ENCODE data around the gene SPDYE6. TPM values are rescaled to one million over a fixed set of nuclear protein-coding genes. Genes with fewer than 3 reads are reported as not detected.
A peak's percentile ranks its signal among the peaks of the same experiment; 100 is the strongest.
"Not testable (repeated sequence)": the region's sequence is repeated elsewhere in the genome, so short reads cannot be mapped to it uniquely, and the experiment has no call there.

The SPDYE6 gene
- total RNA-seq, 1 donor from 2014 or later: not detected

DNA sequence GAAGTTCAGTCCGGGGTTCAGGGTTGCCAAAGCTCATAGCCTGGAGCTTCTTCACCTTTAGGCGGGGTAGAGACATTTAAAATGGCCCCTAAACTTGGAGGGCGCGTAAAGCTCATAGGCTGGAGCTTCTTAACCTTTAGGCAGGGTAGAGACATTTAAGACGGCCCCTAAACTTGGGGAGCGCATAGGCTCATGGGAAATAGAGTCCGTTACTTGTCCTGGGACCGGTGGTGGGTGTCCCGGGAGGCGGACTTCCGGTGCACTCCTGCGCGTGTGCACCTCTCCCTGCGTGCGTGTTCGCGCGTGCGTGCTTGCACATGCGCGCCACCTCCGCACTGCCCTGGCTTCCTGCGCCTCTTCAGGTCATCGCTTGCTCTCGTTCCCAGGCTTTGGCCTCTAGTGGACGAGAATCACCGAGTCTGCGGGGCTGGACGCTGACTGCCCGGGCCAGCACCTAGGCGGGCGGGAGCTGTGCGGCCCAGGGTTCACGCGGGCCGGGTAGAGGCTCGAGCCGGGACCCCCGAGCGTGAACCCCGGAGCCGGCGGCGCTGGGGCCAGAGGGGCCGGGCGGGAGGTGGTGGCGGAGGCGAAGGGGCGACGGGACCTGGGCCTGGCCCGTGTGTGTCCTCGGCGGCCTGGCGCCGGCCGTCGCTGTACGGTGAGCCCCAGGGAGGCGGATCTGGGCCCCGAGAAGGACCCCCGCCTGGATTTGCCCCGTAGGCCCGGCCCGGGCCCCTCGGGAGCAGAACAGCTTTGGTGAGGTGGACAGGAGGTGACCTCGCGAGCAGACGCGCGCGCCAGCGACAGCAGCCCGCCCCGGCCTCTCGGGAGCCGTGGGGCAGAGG lies 7.5 kb upstream of the SPDYE6 start:
- DNase-seq: peak; percentile 98

DNA sequence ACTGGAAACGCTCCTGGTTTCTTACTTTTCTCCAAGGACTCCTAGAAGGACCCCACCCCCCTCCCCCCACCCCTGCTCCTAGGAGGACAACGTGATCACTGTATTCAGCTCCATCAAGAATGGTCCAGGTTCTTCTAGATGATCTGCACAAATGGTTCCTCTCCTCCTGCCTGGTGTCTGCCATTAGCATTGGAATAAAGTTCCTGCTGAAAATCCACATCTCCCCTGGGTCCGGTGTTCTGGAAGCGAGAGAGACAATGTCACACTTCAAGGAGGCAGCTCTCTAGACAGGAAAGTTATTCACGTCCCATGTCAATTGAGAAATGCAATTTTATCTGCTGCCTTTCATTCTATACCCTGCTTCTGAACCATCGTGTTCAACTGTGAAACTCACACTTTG lies 9.3 kb downstream of the SPDYE6 start:
- DNase-seq: not testable (repeated sequence)

DNA sequence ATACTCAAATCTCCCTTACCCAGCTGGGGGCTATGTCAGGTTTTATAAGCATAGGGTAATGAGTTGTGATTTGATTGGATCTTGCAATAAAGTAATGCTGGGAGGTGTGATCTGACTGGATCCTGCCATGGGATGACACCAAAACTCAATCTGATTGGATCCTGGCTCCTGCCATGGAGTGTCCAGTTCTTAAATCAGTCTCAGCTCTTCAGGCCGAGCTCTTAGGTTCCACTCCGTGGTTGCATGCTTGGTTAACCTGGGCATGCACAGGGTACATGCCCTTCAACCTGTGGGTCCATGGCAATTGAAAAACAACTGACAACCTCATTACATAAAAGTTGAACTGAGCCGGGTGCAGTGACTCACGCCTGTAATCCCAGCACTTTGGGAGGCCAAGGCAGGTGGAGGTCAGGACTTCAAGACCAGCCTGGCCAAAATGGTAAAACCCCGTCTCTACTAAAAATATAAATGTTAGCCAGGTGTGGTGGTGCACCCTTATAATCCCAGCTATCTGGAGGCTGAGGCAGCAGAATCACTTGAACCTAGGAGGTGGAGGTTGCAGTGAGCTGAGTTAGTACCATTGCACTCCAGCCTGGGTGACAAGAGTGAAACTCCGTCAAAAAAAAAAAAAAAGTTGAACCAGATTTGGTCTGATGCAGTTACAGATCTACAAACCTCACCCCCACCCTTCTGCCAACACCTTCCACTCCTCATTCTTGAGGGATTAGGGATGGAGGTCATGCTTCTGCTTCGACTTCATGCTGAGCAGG lies 15.5 kb downstream of the SPDYE6 start:
- DNase-seq: not testable (repeated sequence)

- DNase-seq: not testable (repeated sequence)
Measured at GRCh38 chr7:102337420-102337819, 18.8 kb downstream of the SPDYE6 start.

DNA sequence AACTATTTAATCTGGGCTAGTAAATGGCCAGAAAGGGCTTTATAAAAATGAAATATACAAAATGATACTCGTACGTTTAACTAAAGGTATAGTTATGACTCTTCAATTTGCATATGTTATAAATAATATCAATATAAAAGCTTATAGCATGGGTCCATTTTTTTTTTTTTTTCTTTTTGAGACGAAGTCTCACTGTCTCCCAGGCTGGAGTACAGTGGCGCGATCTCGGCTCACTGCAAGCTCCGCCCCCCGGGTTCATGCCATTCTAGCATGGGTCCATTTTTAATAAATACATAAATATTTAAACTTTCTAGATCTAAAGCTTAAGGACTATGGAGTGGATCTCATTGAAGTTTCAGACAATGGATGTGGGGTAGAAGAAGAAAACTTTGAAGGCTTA lies 19.2 kb downstream of the SPDYE6 start:
- not testable (repeated sequence) for DNase-seq

- DNase-seq: not testable (repeated sequence)
Measured at GRCh38 chr7:102335574-102335973, 20.7 kb downstream of the SPDYE6 start.

DNA sequence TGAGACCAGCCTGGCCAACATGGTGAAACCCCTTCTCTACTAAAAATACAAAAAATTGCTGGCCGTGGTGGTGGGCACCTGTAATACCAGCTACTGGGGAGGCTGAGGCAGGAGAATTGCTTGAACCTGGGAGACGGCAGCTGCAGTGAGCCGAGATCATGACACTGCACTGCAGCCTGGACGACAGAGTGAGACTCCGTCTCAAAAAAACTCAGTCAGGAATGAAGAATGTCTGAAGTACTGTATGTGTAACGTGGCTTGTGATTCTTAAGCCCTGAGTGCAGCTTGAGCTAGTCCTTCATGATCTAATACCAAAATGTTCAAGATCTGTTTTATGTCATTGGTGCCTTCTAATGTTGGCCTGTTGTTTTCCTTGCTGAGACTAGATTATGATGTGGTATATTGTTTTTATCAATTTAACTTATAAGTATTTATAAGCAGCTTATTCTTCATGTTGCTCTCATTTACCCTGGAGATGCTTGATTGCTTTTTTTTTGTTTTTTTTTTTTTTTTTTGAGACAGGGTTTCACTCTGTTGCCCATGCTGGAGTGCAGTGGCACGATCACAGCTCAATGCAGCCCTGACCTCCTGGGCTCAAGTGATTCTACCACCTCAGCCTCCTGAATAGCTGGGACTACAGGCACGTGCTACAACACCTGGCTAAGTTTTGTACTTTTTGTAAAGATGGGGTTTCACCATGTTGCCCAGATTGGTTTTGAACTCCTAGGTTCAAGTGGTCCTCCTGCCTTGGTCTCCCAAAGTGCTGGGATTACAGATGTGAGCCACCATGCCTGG lies 25.4 kb downstream of the SPDYE6 start:
- DNase-seq: not testable (repeated sequence)

DNA sequence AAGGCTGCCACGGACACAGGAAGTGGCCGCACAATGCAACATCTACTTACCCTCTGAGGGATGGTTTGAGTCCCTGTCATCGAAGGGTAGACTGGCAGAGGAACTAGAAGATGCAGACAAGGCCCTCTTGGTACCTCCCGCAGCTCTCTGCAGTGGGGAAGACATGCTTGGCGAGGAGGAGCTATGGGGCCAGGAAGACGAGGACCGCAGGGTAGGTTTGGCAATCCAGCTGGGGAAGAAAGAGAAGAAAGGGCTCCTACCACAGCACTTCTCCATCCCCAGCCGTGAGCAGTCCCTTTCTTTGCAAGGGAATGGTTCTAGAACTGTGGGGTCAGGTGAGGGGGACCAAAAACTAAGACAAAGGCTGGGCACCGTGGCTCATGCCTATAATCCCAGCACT lies 26.9 kb downstream of the SPDYE6 start:
- DNase-seq: not testable (repeated sequence)

DNA sequence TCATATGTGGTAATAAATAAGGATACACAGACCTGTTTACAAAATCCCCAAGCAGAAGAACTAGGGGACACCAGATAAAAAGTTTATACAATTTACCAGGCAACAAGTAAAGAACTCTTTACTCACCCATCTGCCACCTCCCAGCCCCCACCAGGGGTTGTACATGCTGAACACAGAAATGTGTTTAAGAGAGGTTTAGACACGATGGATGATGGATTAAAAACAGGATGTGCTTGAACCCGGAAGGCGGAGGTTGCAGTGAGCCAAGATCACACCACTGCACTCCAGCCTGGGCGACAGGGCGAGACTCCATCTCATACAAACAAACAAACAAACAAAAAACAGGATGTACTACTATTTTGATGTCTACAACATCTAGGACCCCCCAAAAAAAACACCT lies 27.4 kb downstream of the SPDYE6 start:
- DNase-seq: not testable (repeated sequence)

DNA sequence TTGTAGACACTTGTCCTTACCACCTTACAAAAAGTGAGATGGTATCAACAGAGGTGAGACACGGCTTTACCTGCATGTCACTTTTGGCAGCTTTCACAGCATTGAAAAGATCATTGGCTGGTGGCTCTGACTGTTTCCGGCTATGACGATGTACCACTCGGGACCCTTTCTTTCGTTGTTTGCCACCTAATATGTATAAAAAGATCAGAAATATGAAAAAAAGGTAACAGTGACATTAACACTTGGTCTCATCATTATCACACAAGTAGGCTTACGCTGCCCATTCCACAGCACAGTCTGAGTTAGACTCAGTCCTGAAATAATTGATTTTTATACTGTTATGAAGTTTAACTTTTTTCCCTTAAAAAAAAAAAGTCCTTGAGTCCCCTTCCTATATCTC lies 29.1 kb downstream of the SPDYE6 start:
- DNase-seq: not testable (repeated sequence)

- no peak for DNase-seq
Measured at GRCh38 chr7:102326157-102326889, 29.9 kb downstream of the SPDYE6 start.

GRCh38 chr7:102325106-102325505 lies 31.1 kb downstream of the SPDYE6 start:
- not testable (repeated sequence) for DNase-seq

DNA sequence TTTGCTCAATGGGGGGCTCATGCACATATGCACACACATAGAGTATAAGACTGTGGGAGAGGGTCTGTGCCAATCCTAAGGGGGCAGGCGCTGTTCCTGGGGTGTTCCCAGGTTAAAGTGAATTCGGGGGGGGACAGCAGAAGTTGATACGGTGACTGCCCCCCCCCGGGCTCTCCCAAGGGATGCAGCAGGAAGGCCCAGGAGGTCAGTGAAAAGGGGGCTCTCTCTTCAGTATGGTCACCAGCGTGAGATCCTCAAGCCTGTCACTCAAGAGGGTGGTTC lies 32.4 kb downstream of the SPDYE6 start:
- DNase-seq: no peak

GRCh38 chr7:102322202-102322715 lies 34.0 kb downstream of the SPDYE6 start:
- no peak for DNase-seq

GRCh38 chr7:102321351-102322201 lies 34.7 kb downstream of the SPDYE6 start:
- DNase-seq: peak; percentile 62

- no peak for DNase-seq
Measured at GRCh38 chr7:102320601-102321350, 35.5 kb downstream of the SPDYE6 start.

- DNase-seq: no peak
Measured at GRCh38 chr7:102320181-102320580, 36.1 kb downstream of the SPDYE6 start.

DNA sequence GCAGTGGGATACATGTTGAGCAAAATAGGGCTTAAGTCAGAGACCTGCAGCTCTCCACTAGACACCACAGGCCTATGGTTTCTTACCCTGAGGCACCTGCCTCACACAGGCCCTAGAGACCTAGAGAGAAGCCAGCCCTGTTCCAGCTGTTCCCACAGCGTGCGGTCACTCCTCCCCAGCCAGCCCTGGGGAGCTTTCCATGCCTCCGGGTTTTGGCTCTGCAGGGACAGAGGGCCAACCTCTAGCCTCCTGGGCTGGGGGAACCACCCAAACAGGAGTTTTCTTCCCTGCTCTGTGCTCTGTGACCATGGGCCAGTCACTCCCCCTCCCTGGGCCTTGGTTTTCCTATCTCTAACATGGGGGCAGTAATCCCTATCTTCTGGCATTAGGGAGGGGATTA lies 36.6 kb downstream of the SPDYE6 start:
- no peak for DNase-seq

DNA sequence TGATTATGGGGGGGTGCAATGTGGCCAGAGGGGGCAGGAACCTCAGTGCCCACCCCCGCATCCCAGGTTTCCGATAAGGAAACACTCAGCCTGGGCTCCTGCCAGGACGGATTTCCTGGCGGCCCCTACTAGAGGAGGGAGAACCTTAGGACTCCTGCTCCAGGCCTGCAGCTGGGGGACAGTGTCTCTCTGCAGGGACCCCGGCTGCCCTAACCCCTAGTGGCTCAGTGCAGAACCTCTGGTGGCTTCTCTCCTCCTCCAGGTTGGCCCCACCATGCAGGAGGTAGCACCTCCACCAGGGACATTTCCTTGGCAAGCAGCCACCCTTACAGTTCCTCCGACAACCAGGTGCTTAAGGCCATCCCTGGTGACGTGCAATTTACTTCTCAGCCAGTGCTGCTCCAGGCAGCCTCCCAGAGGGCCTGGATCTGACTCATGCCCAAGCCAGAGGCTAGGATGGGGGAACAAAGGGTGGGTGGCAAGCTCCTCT lies 37.7 kb downstream of the SPDYE6 start:
- DNase-seq: peak; percentile 89

All from dermis blood vessel endothelial cell (primary cell).